Bone marrow (tissue), 2 donors: ENCODE results near the gene COL4A1.
"Not testable (repeated sequence)": the region's sequence is repeated elsewhere in the genome, so short reads cannot be mapped to it uniquely, and the experiment has no call there.

Source experiments
- DNase-seq, 2 donors: peaks; one replicate each; lab custom pipeline; 2025; lab: John Stamatoyannopoulos, UW

COL4A1 gene

DNA sequence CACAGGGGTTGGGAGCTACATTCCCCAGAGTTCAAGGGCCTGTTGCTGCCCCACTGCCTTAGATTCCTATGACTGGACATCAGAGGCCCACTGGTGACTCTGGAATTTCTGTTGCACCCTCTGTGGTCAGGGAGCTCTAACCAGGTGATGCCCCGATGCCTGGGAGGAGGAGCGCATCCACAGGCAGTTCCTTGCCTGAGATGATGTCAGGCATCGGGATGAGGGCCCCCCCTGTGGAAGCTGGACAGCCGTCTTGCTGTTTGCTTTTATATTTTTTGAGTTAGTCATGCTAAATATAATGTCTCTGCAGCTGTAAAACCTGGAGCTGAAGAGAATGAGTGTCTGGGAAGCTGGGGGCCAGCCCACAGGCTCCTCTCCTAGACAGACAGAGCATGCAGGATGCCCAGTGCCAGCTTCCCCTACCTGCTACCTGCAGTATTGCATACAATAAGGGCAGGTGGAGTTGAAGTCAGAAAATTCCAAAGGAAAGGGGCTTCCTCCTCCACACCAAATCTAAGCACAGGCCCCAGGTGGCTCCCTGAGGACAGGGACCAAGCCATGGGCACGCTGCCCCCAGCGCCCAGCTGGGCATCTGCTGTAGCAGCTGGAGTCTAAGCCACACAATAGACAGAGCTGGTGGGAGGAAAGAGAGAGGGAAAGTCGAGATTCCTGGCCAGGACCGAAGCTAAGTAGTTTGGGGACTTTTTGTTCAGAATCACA is 16.4 kb upstream of the COL4A1 start:
- no peak for DNase-seq

DNA sequence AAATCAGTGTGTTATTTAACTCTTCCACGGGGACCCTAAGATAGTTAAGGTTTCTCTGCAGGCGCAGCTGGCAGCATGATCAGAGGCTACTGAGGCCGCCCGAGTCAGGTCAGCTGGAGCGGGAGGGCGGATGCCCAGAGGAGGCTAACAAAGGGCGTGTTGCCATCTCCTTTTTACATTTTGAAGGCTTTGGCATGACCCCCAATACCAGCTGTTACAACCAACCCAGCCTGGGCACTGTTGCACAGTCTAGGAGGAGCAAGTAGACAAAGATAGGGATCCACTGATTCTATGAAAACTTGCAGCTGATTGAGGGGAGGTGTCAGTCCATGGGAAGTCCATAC is 15.8 kb upstream of the COL4A1 start:
- DNase-seq, result no peak

DNA sequence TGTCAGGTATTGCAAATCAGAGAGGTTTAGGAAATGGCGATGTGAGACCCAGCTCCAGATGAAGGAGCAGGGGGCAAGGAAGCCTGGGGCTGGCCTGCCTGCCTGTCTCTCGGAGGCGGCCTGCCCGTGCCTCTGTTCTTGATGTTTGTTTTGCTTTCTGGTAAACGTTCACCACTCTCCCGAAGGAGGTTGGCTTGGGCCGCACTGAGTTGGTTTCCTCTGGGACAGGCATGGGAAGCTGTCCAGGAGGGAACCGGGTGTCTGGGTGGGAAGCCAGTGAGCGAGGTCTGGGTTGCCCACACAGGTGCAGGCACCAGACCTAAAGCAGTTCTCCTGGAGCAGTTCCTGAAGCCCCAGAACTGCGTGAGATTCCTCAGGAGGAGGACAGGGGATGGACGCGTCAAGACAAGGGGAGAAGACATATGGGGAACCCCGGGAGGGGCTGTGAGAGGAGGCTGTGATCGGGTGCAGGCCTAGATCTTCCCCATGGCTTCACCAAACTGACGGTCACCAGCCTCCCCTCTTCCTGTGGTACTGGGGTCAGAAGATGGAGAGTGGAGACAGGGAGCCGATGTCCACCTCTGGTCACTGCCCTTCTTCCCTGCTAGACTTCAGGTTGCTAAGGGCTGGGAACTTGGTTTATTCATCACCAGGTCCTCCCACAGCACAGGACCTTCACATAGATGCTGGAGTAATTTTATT is 15.3 kb upstream of the COL4A1 start:
- no peak for DNase-seq

DNA sequence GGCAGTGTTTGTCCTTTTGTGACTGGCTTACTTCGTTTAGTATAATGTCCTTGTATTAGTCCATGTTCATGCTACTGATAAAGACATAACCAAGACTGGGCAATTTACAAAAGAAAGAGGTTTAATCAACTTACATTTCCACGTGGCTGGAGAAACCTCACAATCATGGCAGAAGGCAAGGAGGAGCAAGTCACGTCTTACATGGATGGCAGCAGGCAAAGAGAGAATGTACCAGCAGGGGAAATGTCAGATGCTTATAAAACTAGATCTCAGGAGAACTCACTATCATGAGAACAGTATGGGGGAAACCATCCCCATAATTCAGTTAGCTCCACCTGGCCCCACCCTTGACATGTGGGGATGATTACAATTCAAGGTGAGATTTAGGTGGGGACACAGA is 14.6 kb upstream of the COL4A1 start:
- DNase-seq, result not testable (repeated sequence)

DNA sequence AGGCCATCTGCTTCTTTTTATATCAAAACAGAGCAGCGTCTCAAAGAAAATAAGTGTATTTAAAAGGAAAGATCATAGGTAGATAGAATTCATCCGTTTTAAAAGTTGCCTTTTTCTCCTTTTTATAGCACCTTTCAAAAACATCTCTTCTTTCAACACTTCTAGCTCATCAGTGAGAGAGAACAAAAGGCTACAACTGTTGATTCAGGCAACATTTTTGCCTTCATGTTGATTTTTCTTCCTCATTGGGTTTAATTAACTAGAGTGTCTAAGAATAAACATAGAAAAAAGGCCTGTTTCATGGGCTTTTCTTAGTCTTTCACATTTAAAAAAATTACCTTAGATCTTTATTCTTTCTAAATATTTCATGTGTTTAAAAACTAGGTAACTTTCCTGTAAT is 13.7 kb upstream of the COL4A1 start:
- no peak for DNase-seq

DNA sequence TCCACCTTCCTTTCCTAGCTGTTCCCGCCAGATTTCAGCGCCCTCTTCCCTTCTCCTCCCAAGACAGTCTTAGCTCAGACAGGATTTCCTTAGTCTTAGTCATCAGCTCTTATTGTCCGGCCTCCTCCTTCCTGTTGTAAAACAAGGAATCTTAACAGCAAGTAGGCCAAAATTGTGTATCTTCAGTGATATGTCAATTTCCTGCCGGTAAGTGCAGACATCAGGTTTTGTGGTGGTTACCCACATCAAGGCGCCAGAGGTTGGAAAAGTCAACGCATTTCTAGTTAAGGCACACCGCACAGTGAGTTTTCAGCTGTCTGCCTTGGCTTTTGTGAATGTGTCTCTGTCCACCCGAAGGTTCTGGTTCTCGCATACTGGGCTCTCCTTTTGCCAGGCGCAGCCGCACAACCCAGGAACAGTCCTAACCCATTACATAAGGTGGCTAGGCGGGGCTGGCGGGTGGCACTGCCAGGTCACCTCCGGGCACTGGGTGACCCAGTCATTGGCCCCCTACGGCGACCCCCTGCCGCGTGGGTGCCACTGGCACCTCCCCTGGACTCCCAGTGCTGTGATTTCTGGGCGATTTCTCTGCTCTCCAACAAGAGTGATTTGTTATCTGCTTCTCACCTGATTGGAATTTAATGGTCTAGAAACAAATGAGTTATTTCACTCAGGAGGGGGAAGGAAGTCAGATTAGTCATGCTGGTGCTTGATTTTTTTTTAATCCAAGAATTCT is 13.0 kb upstream of the COL4A1 start:
- no peak for DNase-seq

DNA sequence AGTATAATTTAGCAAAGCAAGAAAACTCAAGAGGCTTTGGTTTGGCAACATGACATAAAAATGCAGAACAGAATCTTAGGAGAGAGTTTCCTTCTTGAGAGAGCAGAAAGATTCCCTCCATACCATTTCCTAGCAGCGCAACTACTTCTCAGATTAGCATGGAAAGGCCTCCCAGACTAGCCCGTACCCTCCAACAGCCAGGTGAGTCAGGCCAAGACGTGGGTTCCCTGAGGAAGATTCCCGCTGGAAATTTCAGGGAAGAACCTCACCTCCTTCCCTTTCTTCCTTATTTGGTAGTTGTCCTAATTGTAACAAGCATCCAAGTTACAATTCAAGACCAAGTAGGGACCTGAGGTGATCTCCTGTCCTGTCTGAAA is 12.4 kb upstream of the COL4A1 start:
- DNase-seq, result no peak

DNA sequence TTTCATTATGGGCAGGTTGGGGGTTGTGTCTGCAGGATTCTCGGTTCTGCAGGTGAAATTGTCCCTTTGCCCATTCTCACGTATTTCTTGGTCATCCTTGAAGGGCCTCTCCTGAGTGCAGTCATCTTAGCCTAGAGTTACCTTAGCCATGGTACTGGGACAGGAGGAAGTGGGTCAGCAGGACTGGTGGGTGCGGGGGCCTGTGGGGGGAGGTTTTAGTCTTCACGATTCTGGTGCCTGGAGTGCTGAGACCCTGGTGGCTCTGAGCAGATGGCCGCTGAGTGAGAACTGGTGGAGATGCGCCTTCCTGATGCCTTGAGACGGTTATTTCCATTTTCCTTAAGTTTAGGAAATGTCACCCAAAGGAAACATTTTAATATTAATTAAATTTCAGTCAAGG is 12.0 kb upstream of the COL4A1 start:
- DNase-seq, result no peak

DNA sequence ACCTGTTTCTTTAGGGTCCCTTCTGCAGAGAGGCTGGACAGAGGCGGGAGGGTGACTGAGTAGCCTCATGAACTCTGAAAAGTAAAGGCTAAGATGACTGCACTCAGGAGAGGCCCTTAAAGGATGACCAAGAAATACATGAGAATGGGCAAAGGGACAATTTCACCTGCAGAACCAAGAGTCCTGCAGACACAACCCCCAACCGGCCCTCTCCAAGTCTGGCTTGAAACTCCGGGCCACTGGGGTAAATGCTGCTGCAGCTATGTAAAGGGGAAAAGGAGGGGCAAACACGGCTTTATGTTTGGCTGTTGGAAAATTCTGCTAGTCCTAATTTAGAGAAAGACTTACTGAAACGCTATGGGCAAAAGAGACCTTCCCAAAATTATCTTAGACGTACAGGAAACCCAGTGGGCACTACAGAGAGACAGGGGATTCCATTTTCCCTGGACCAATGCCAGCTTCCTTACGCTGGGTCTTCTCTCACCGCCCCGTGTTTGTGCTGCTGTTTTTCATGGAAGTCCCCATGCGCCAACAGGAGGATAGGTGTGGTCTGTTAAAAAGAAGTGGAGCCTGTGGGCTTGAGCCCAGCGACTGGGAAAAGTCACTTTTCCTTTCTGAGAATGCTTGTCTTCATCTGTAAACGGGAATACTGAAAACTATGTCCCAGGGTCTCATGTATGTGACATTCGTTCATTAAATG is 10.7 kb upstream of the COL4A1 start:
- DNase-seq, result no peak

DNA sequence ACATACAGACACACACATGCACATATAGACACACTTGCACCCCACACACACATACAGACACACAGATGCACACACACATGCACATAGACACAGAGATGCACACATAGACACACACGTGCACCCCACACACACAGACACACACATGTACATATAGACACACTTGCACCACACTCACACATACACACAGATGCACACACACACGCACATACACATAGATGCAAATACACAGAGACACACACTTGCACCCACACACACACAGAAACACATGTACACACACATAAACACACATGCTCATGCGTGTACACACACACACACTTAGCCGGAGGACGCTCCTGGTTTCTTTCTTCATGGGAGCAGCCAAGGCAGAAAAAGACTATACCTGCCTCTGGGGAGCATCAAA is 10.1 kb upstream of the COL4A1 start:
- no peak for DNase-seq

DNA sequence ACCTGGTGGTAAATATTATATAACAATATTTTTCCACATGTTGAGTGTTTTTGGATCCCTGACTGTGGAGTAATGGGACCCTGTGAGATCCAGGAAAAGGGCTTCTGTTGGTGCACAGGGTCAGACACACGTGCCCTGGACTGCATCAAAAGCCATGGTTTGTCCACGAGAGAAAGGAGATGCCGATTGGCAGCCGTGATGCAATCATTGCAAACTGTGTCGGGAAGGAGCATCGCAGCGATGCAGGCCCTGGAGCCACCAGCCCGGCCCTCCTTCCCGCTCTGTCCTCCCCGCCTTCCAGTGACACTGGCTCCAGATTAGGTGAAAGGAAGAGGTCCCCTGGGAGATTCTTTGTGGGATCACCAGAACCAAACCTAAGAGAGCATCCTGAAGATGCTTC is 9.2 kb upstream of the COL4A1 start:
- DNase-seq, result no peak

DNA sequence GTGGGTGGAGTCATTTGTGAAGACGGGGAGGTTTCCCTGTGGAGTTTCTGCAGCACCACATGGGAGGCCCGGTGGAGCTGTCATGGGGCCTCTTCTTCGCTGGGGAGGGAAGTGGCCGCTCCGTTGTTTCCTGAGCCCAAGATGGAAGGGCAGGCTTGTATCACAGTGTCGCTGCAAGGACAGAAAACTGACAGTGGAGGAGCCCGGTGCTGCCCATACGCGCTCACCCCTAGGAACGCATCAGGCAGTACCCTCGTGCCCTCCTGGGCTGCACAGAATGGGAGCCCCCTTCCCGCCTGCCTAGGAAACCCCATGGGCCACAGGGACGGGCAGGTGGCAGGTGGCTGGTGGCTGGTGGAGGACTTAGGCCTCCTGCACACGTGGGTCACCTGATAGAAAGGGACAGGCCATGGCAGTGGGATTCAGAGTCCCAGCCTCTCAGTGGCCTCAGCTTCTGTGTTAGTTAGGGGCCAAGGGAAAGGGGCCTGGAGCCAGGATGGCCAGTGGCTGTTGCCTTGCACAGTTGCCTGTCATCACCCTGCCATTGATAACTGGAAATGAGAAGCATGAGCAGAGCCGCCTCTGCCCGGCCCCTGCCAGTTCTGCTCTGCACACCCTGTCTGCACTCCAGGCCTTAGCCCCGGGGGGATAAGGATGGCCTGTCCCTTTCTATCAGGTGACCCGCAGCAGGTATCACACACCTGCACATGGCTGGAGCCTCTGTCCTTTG is 7.7 kb upstream of the COL4A1 start:
- DNase-seq, result no peak

DNA sequence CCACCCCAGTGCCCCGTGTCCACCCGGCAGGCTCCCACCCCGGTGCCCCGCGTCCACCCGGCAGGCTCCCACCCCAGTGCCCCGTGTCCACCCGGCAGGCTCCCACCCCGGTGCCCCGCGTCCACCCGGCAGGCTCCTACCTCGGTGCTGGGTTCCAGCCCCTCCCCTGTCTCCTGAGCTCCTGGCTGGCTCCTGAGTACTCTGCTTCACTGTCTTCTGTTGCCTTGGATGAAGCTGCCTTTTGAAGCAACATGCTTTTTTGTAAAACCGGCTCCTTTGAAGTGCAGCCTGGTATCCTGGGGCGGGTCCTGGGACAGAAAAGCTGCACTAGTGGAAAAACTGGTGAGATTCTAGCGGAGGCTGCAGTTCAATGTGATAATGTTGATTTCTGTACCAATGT is 6.8 kb upstream of the COL4A1 start:
- DNase-seq, result not testable (repeated sequence)

DNA sequence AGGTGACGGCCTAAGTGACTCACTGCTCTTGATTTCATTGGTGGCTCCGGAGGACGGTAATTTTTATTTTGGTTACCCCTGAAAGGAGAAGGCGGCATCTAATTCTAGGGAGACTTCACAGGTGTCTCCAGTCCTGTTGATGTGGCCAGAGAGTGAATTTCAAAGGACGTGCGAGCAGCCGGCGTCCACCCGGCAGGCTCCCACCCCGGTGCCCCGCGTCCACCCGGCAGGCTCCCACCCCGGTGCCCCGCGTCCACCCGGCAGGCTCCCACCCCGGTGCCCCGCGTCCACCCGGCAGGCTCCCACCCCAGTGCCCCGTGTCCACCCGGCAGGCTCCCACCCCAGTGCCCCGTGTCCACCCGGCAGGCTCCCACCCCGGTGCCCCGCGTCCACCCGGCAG is 6.3 kb upstream of the COL4A1 start:
- not testable (repeated sequence) for DNase-seq

DNA sequence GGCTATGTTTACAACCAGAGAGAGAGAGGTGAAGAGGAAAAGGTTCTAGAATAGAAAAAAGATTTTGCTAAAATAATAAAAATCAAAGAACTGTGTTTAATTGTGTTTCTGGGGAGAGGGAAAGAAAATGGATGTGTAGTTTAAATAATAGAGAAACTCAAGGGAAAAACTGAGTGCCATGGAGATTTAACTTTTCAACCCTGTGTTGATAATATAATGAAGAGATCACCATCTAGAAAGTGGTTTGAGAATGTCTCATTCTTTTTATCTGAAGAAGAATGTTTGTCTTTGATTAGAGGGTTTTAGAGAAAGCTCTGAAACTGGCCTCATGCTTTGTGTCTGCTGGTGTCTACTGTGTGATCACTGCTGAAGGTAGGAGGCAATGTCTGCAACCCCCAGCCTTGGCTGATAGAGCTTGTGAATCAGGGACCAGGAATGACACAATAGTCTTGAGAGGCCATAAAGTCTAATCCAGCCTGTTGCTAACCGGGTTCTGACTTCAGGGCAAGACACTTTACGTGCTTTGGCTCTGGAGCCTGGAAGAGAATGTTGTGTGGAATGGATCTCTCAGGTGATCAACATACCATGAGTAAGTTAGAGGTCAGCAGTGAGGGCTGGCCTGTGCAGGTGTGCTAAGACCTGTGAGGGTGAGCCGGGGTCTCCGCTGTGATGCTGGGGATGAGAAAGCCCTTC is 5.5 kb upstream of the COL4A1 start:
- no peak for DNase-seq

DNA sequence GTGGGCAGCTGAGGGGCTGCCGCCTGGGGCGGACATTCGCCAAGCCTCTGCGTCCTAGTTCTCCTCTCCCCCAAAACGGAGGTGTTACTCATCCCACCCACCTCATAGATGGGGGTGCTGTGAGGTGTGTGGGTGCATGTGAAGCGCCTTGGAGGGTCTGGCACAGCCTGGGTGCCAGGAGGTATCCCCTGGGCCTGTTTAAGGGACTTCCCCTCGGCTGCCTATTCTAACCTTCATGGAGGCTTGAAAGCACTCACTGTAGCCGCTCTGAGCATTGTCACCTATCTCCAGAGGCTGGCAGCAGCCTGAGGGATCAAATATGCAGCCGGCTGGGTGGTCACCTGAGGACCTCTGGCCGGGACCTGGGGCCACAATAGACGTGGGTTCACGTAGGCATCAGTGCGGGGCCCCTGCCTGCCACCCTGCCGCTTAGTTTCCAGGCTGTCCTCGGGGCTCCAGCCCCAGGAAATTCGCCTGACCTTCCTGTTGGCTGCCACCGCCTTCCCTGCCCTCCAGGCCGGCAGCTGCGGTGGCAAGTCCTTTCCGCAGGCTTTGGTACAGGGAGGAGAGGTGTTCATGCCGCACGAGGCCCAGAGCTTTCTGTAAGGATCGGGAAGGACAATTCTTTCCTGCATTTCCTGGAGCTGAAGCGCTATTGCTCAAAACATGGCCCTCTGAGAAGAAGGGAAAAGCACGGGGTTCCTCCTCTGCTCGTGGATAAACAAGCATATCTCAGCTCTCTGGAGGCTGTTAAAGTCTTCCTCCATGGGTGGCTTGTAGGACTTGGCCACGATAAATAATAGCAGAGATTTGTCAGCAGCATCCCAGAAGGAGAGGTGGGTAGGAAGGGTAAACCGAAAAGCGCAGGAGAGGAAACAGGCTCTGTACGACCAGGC is 4.7 kb upstream of the COL4A1 start:
- no peak for DNase-seq

DNA sequence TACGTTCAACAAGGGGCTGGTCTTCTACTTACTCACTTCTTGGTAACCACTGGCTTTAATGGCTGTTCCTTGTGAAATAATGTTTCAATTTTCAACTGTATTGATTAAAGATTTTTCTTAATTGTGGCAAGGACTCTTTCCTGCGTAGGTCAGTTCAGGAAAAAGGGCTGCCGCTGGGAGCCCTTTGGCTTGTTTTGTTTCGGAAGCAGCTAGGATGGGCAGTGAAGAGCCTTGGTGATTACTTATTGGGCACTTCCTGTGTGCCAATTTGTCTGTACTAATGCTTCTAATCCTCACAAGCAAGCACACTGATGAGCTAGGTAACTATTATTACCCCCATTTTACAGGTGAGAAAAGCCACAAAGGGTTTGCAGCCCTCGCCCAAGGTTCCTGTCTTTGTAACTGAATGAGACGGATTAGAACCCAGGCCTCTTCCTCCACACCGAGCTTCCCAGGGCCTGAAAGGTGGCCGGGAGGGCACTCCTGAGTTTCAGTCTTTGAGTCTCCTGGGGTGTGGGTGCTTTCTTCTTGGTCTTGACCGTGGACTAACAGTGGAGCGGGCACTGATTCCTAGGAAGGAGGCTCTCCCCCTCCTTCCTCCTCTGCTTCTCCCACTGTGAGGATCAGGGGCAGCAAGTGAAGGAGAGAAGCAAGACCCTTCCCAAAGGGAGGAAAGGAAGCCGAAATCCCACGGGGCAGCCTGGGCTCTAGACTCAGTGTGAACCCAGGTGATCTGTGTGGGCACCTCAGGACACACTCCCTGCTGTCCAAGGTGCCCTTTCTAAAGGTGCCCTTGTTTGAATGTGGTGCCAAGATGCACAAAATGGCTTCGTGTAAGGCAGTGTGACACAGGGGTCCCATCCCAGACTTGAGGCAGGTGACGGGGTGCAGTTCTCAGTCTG is 3.8 kb upstream of the COL4A1 start:
- no peak for DNase-seq

DNA sequence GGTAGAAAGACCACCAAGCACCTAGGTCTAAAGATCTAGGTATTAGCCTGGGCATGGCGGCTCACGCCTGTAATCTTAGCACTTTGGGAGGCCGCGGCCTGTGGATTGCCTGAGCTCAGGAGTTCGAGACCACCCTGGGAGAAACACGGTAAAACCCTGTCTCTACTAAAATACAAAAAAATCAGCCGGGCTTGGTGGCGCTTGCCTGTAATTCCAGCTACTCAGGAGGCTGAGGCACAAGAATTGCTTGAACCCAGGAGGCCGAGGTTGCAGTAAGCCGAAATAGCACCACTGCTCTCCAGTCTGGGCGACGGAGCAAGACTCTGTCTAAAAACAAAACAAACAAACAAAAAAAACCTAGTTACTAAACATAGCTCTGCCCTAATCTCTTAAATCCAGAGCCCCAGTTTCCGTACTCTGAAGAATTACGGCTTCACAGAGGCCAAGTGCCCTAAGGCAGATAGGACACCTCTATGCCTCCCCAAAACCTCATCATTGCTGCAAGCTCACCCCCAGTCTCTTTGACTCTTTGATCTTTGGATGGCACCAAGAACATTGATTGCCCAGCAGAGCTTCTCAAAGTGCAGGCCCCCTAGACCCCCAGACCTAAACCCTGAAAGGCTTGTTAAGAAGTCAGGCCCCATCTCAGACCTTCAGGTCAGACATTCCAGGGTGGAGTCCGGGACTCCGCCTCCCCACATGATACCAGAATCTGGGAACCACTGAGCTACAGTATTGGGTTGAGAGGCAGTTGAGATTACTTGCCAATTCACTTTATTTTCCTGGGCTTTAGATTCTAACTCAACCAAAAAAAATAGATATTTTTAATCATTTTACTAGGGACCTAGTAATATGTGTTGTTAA is 2.9 kb upstream of the COL4A1 start:
- no peak for DNase-seq
